HepG2 (cell line): ENCODE data around the gene ZMYND10. TPM values are rescaled to one million over a fixed set of nuclear protein-coding genes. Genes with fewer than 3 reads are reported as not detected.

Experiments used
- ATAC-seq: fragments of 200-7000 bp; cut with Tn5 transposase; 3 replicates; pipeline ENCODE4 v1.9.1; 2020; ENCODE audit warnings: mild to moderate bottlenecking, moderate library complexity
- BruUV-seq: library from RNA; stranded (reverse); fragments of 400-500 nt; replicated peaks from 2 replicates; lab custom pipeline; 2021; lab: Mats Ljungman, UMichigan
- CTCF ChIA-PET: fragments of 300-600 bp; formaldehyde crosslinking; extraction: SDS; loops from one replicate; lab custom pipeline; 2021; ENCODE audit warnings: low total read pairs, inconsistent platforms, low intra/inter-chr PET ratio; lab: Yijun Ruan, JAX
- POLR2A ChIA-PET: fragments of 350-600 bp; sonication (Branson Sonifier 250); formaldehyde crosslinking; loops from one replicate; lab custom pipeline; 2020; ENCODE audit warnings: antibody characterized with exemption, inconsistent platforms; lab: Yijun Ruan, JAX
- DNase-seq: peaks from one replicate; pipeline ENCODE4 v3.0.0-alpha.2; 2015; ENCODE audit warnings: low spot score
- FAIRE-seq: peaks from 3 replicates; lab custom pipeline; 2011; peaks lifted over from hg19 to GRCh38; lab: Jason Lieb, UNC
- H2AFZ ChIP-seq: one replicate; pipeline ENCODE4 v1.6.1; 2011; ENCODE audit warnings: low read length, inconsistent platforms
- H3K27ac ChIP-seq: fragments of 300-600 bp; 3 replicates; pipeline ENCODE4 v1.8.0; 2011; ENCODE audit warnings: mixed run types, mild to moderate bottlenecking, mixed read lengths, low read length, inconsistent platforms; ENCODE audit not compliant: insufficient read depth; ENCODE audit errors: extremely low read length
- H3K27me3 ChIP-seq, 2 experiments: fragments of 200-600 bp in 1 of 2; 2 replicates in 1 of 2; 3 replicates in 1 of 2; pipeline versions ENCODE4 v1.6.0 to v1.8.0; 2011; ENCODE audit warnings: low read length in 2 of 2, mild to moderate bottlenecking in 2 of 2, moderate library complexity in 2 of 2, inconsistent platforms in 1 of 2; ENCODE audit not compliant: insufficient read depth in 2 of 2, control insufficient read depth in 1 of 2
- H3K36me3 ChIP-seq, 2 experiments: fragments of 200-600 bp in 1 of 2; replicated peaks in 1 of 2; 2 replicates in 1 of 2; 3 replicates in 1 of 2; pipeline versions ENCODE4 v1.5.1 to v1.8.0; 2011; ENCODE audit warnings: low read length in 2 of 2, inconsistent platforms in 1 of 2; ENCODE audit not compliant: insufficient read depth in 2 of 2, control insufficient read depth in 1 of 2
- H3K4me1 ChIP-seq: 2 replicates; pipeline ENCODE4 v1.5.1; 2012; ENCODE audit warnings: low read length, inconsistent platforms; ENCODE audit not compliant: insufficient read depth
- H3K4me2 ChIP-seq: 2 replicates; pipeline ENCODE4 v1.6.0; 2011; ENCODE audit warnings: low read depth, low read length, inconsistent platforms
- H3K4me3 ChIP-seq, 3 experiments: fragments of 200-600 bp in 1 of 3; sonication (generic), shearing (Covaris generic) in 1 of 3; replicated peaks in 1 of 3; 2 replicates each; pipeline ENCODE4 v1.5.1; 2011 to 2016; ENCODE audit warnings: low read length in 3 of 3, inconsistent platforms in 2 of 3, low read depth in 2 of 3, mild to moderate bottlenecking in 2 of 3, control low read depth in 1 of 3, mixed read lengths in 1 of 3; ENCODE audit not compliant: insufficient read depth in 1 of 3
- H3K79me2 ChIP-seq: one replicate; pipeline ENCODE4 v1.6.1; 2011; ENCODE audit warnings: low read length, inconsistent platforms; ENCODE audit not compliant: insufficient read depth
- H3K9ac ChIP-seq: 2 replicates; pipeline ENCODE4 v1.6.0; 2011; ENCODE audit warnings: mild to moderate bottlenecking, low read depth, low read length, inconsistent platforms; ENCODE audit not compliant: insufficient read depth
- H3K9me3 ChIP-seq: 2 replicates; pipeline ENCODE4 v1.5.1; 2012; ENCODE audit warnings: mild to moderate bottlenecking, low read length
- H4K20me1 ChIP-seq: 2 replicates; pipeline ENCODE4 v1.6.0; 2011; ENCODE audit warnings: inconsistent platforms, mild to moderate bottlenecking, low read length, moderate library complexity; ENCODE audit not compliant: insufficient read depth
- ATF4 ChIP-seq, 2 experiments: fragments of 450-650 bp in 1 of 2; sonication (generic) in 1 of 2; formaldehyde crosslinking; IDR thresholded peaks; 2 replicates each; pipeline versions ENCODE4 v1.5.0 to v1.8.0; 2020 to 2022; ENCODE audit warnings: mild to moderate bottlenecking in 1 of 2, missing genetic modification reagents in 1 of 2
- DNMT3B ChIP-seq: conservative IDR thresholded peaks from 2 replicates; pipeline ENCODE4 v1.6.1; 2016; ENCODE audit warnings: missing biosample characterization, control low read depth
- FOXO4 ChIP-seq: sonication (generic); formaldehyde crosslinking; conservative IDR thresholded peaks from 2 replicates; pipeline ENCODE4 v1.8.1; 2023; ENCODE audit warnings: missing genetic modification reagents
- NCOA5 ChIP-seq: sonication (generic); formaldehyde crosslinking; IDR thresholded peaks from 2 replicates; pipeline ENCODE4 v1.4.0; 2020; ENCODE audit warnings: missing genetic modification reagents
- NR2F2 ChIP-seq: IDR thresholded peaks from 2 replicates; pipeline ENCODE4 v1.6.1; 2012; ENCODE audit warnings: low read depth, inconsistent platforms, borderline replicate concordance
- ZNF232 ChIP-seq: sonication (generic); formaldehyde crosslinking; IDR thresholded peaks from 2 replicates; pipeline ENCODE4 v1.4.0; 2020; ENCODE audit warnings: missing genetic modification reagents, borderline replicate concordance
- ZNF354B ChIP-seq: sonication (generic); formaldehyde crosslinking; IDR thresholded peaks from 2 replicates; pipeline ENCODE4 v1.8.0; 2022; ENCODE audit warnings: mild to moderate bottlenecking, missing genetic modification reagents
- ZNF549 ChIP-seq: sonication (generic); formaldehyde crosslinking; IDR thresholded peaks from 2 replicates; pipeline ENCODE4 v1.5.0; 2020; ENCODE audit warnings: missing genetic modification reagents
- ZNF761 ChIP-seq: sonication (generic); formaldehyde crosslinking; conservative IDR thresholded peaks from 2 replicates; pipeline ENCODE4 v1.4.0; 2020; ENCODE audit warnings: mild to moderate bottlenecking, missing genetic modification reagents
- ZNF788 ChIP-seq: sonication (generic); formaldehyde crosslinking; IDR thresholded peaks from 2 replicates; pipeline ENCODE4 v1.5.0; 2020; ENCODE audit warnings: mild to moderate bottlenecking, missing genetic modification reagents, borderline replicate concordance
- ZNF816 ChIP-seq: sonication (generic); formaldehyde crosslinking; IDR thresholded peaks from 2 replicates; pipeline ENCODE4 v1.8.0; 2022; ENCODE audit warnings: missing genetic modification reagents, mild to moderate bottlenecking, borderline replicate concordance
- WGBS: methylation state at CpG from one replicate; pipeline ENCODE4 v1.1.6; 2017; ENCODE audit warnings: low lambda C conversion rate; 5-methylcytosine and 5-hydroxymethylcytosine counted together
- in situ Hi-C: cut with HindIII; loops from 2 replicates; pipeline ENCODE4 v1.10.0; 2017; ENCODE audit warnings: low pct_unique_long_range_greater_than_20kb; ENCODE audit not compliant: extremely low pct_ligation_motif_present
- intact Hi-C: fragments of 100-400 bp; cut with micrococcal nuclease; formaldehyde crosslinking; loops from one replicate; pipeline ENCODE4 v1.10.0; 2022; ENCODE audit not compliant: unreplicated experiment
- polyA plus RNA-seq, 8 experiments: library from polyadenylated mRNA; depleted of rRNA in 3 of 8; stranded (reverse) in 7 of 8; unstranded in 1 of 8; fragments of >200 nt; fragmentation: Illumina TruSeq in 4 of 8; extraction: Trizol in 4 of 8; gene quantifications; 2 replicates each; pipeline versions ENCODE4 v1.2.1 to v1.2.3, GENCODE V29; 2011 to 2016; ENCODE audit warnings: low read depth in 4 of 8, missing spikeins in 1 of 8, mixed read lengths in 1 of 8; ENCODE audit not compliant: insufficient read depth in 1 of 8
- total RNA-seq, 5 experiments: library from RNA; depleted of rRNA; stranded (reverse); fragments of >200 nt; fragmentation: Illumina TruSeq; extraction: Trizol; gene quantifications; 2 replicates each; pipeline ENCODE4 v1.2.3, GENCODE V29; 2016; ENCODE audit warnings: low read depth in 1 of 5
- TF ChIP-seq, protein P1 (sequence below): sonication (generic); formaldehyde crosslinking; IDR thresholded peaks from 2 replicates; pipeline ENCODE4 v1.5.1; 2020; ENCODE audit warnings: mild to moderate bottlenecking, missing genetic modification reagents, moderate library complexity
- TF ChIP-seq, protein P2 (sequence below): sonication (generic); formaldehyde crosslinking; IDR thresholded peaks from 2 replicates; pipeline ENCODE4 v1.8.0; 2022; ENCODE audit warnings: missing genetic modification reagents, mild to moderate bottlenecking, borderline replicate concordance
- TF ChIP-seq, protein P3 (sequence below): sonication (generic); formaldehyde crosslinking; conservative IDR thresholded peaks from 2 replicates; pipeline ENCODE4 v1.8.0; 2022; ENCODE audit warnings: mild to moderate bottlenecking, moderate library complexity, missing genetic modification reagents

The ZMYND10 gene
- total and polyA plus RNA-seq, 2 of the 13 experiments (the other 11 are each of a cell fraction or from before 2014, with no cell fraction given) = 0.60 to 0.74 TPM

- Histone ChIP-seq H3K9ac (peak overlapping the region; percentile 63), H3K36me3 (peaks cover 1 to 3% of the 10 kb centered on the region in 2 experiments; a peak in 2 of 5 replicates), H3K27ac (peak overlapping the region; percentile 87), H3K4me3 (peak overlapping the region in 2 of 3 experiments; percentile 25 to 53; a peak in 4 of 6 replicates), H4K20me1 (peaks cover 11% of the 10 kb centered on the region), H3K27me3 (no peaks in the 10 kb centered on the region; a peak in 1 of 5 replicates), H3K4me2 (peak overlapping the region; percentile 86), H3K9me3 (no peaks in the 10 kb centered on the region), H3K79me2 (peaks cover 36% of the 10 kb centered on the region), H3K4me1 (peaks cover 61% of the 10 kb centered on the region), H2AFZ (no peak overlapping the region)
- DNase-seq (no peak), ATAC-seq (no peak), FAIRE-seq (no peak)
- in situ Hi-C loops (no loop called here), intact Hi-C loops (loop anchor here (5.0 kb wide), 1 partner anchor 38 kb away; no protein-coding TSS in a partner anchor)
- POLR2A ChIA-PET = interaction anchor here (0.7 to 7.9 kb wide), 7 partner anchors 8 to 92 kb away, joined by 4 to 222 read pairs (median 31); partner anchors contain the start of genes HYAL2, IFRD2 and TUSC2
- 87% methylated on average over 4 of the region's 6 CpGs for WGBS
- CTCF ChIA-PET = no interaction called here
- no TSS peak for BruUV-seq
- TF ChIP-seq, protein P1, sequence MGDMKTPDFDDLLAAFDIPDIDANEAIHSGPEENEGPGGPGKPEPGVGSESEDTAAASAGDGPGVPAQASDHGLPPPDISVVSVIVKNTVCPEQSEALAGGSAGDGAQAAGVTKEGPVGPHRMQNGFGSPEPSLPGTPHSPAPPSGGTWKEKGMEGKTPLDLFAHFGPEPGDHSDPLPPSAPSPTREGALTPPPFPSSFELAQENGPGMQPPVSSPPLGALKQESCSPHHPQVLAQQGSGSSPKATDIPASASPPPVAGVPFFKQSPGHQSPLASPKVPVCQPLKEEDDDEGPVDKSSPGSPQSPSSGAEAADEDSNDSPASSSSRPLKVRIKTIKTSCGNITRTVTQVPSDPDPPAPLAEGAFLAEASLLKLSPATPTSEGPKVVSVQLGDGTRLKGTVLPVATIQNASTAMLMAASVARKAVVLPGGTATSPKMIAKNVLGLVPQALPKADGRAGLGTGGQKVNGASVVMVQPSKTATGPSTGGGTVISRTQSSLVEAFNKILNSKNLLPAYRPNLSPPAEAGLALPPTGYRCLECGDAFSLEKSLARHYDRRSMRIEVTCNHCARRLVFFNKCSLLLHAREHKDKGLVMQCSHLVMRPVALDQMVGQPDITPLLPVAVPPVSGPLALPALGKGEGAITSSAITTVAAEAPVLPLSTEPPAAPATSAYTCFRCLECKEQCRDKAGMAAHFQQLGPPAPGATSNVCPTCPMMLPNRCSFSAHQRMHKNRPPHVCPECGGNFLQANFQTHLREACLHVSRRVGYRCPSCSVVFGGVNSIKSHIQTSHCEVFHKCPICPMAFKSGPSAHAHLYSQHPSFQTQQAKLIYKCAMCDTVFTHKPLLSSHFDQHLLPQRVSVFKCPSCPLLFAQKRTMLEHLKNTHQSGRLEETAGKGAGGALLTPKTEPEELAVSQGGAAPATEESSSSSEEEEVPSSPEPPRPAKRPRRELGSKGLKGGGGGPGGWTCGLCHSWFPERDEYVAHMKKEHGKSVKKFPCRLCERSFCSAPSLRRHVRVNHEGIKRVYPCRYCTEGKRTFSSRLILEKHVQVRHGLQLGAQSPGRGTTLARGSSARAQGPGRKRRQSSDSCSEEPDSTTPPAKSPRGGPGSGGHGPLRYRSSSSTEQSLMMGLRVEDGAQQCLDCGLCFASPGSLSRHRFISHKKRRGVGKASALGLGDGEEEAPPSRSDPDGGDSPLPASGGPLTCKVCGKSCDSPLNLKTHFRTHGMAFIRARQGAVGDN = peak; percentile 49
- no peak for TF ChIP-seq NCOA5 (CRISPR knock-in tag)
- no peak for TF ChIP-seq ZNF549 (CRISPR knock-in tag)
- no peak for TF ChIP-seq ZNF816 (CRISPR knock-in tag)
- no peak for TF ChIP-seq ZNF354B (CRISPR knock-in tag)
- TF ChIP-seq ZNF232 (CRISPR knock-in tag) = no peak
- TF ChIP-seq ZNF788 (CRISPR knock-in tag) = 0 out of 2 replicates have a peak, but pooled peaks have one; percentile 36
- TF ChIP-seq ZNF761 (CRISPR knock-in tag) = no peak
- 0 out of 2 replicates have a peak, but pooled peaks have one; percentile 52 for TF ChIP-seq FOXO4 (CRISPR knock-in tag)
- TF ChIP-seq NR2F2 = no peak
- TF ChIP-seq DNMT3B (CRISPR knock-in tag) = no peak
- TF ChIP-seq, protein P2, sequence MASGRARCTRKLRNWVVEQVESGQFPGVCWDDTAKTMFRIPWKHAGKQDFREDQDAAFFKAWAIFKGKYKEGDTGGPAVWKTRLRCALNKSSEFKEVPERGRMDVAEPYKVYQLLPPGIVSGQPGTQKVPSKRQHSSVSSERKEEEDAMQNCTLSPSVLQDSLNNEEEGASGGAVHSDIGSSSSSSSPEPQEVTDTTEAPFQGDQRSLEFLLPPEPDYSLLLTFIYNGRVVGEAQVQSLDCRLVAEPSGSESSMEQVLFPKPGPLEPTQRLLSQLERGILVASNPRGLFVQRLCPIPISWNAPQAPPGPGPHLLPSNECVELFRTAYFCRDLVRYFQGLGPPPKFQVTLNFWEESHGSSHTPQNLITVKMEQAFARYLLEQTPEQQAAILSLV (CRISPR knock-in tag) = no peak
- TF ChIP-seq, protein P3, sequence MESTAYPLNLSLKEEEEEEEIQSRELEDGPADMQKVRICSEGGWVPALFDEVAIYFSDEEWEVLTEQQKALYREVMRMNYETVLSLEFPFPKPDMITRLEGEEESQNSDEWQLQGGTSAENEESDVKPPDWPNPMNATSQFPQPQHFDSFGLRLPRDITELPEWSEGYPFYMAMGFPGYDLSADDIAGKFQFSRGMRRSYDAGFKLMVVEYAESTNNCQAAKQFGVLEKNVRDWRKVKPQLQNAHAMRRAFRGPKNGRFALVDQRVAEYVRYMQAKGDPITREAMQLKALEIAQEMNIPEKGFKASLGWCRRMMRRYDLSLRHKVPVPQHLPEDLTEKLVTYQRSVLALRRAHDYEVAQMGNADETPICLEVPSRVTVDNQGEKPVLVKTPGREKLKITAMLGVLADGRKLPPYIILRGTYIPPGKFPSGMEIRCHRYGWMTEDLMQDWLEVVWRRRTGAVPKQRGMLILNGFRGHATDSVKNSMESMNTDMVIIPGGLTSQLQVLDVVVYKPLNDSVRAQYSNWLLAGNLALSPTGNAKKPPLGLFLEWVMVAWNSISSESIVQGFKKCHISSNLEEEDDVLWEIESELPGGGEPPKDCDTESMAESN (CRISPR knock-in tag) = no peak
- no peak for TF ChIP-seq ATF4 (CRISPR knock-in tag; IDR thresholded peaks at IDR 0.05)
Observed at GRCh38 chr3:50300681-50301254, 44.8 kb downstream of the ZMYND10 start.
